WI38 (cell line): Measurements from ENCODE around the gene FRMD5.

ENCODE experiments used
- H3K4me3 ChIP-seq: 2 replicates; pipeline ENCODE4 v1.5.1; 2011; ENCODE audit warnings: low read depth, mild to moderate bottlenecking, control low read depth, low read length
- TF ChIP-seq, protein P1 (sequence below): IDR thresholded peaks from 2 replicates; pipeline ENCODE4 v1.5.1; 2012; ENCODE audit warnings: low read depth, mild to moderate bottlenecking, control low read depth, low read length

The FRMD5 gene

DNA sequence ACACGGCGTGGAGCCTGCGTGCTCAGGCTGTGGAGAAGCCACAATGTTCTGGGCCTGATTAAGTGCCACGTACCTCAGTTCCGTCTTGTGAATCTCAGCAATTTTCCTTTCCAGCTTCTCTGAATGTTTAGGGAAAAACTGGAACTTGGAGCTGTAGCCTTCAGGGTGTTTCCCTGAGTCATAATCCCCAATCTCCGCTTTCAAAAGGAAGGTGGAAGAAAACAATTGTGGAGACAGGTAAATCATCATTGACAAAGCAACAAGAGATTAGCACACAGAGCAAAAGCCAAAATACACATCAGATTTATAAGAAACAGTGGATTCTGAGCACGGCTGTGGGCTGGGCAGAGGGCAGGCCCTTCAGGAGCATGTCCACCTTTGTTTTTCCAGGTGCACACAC is 289.3 kb downstream of the FRMD5 start:
- TF ChIP-seq, protein P1, sequence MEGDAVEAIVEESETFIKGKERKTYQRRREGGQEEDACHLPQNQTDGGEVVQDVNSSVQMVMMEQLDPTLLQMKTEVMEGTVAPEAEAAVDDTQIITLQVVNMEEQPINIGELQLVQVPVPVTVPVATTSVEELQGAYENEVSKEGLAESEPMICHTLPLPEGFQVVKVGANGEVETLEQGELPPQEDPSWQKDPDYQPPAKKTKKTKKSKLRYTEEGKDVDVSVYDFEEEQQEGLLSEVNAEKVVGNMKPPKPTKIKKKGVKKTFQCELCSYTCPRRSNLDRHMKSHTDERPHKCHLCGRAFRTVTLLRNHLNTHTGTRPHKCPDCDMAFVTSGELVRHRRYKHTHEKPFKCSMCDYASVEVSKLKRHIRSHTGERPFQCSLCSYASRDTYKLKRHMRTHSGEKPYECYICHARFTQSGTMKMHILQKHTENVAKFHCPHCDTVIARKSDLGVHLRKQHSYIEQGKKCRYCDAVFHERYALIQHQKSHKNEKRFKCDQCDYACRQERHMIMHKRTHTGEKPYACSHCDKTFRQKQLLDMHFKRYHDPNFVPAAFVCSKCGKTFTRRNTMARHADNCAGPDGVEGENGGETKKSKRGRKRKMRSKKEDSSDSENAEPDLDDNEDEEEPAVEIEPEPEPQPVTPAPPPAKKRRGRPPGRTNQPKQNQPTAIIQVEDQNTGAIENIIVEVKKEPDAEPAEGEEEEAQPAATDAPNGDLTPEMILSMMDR, result no peak

DNA sequence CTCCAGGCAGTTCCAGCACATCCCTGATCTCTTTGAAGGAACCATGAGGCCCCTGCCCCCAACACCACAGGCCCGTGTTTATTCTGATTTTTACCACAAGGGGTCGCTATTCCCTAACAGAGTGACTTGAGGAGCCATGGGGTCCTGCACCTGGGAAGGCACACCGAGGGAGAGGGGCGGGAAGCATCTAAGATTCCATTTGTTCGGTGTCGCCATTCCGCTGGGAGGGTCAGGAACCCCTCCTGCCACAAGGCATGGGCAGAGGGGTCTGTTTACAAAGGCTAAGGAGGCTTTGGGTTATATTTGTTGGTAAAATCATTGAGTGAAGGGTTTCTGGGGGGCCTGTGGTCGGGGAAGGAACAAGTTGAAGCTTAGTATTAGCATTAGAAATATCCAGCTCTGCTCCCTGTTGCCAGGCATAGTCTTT is 291.2 kb downstream of the FRMD5 start:
- TF ChIP-seq, protein P1, result peak; percentile 70; the same call in 1 of the 2 replicates
- H3K4me3 ChIP-seq, result no peak overlapping the region

More for the DNA sequence above, 289.3 kb downstream of the FRMD5 start:
- no peak overlapping the region for H3K4me3 ChIP-seq

DNA sequence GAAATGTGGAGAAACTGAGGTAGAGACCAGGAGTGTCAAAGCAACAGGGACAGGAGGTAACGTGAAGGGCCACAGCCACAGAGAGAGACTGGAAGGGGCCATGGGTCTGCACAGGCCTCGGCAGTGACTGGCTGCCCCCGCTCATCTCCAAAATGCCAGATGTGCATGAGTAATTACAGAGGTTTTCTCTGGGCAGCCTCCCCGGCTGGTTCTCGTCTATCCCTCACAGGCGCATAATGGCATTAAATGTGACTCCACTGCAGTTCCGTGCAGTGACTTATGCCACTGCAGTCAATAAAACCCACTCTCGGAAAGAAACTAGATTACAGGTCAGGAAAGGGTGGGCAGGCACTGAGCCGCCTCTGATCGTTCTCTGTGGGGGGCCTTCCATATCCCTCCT is 293.6 kb downstream of the FRMD5 start:
- TF ChIP-seq, protein P1, result no peak
- H3K4me3 ChIP-seq, result no peak overlapping the region

DNA sequence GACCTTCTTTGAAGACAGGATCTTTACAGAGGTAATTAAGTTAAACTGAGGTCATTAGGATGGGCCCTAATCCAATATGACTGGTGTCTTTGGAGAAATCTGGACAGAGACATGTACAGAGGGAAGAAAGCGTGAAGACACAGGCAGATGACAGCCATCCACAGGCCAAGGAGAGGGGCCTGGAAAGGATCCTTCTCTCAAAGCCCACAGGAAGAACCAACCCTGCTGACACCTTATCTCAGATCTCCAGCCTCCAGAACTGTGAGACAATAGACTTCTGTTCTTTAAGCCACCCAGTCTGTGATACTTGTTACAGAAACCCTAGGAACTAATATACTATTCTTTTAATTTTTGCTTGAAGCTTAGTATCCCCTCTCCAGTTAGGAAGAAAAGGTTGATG is 294.1 kb downstream of the FRMD5 start:
- TF ChIP-seq, protein P1, result no peak
- no peak overlapping the region for H3K4me3 ChIP-seq

DNA sequence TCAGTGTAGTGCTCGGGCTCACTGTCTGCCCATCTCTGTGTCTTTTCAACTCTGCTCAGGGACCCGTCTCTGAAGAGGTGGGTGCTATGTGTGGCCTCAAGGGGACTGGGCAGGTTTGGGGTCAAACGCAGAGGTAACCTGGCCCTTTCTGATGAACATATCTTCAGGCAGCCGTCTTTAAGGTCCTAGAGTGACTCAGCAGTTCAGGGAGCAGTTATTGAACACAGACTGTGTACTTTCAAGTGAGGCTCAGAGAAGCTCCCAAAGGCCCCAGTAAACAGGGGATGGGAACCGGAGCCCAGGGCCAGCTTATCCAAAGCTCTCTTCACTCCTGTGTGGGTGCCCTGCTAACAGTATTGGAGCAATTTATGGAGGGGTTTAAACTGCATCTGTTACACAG is 295.1 kb downstream of the FRMD5 start:
- H3K4me3 ChIP-seq, result no peak overlapping the region
- TF ChIP-seq, protein P1, result no peak

DNA sequence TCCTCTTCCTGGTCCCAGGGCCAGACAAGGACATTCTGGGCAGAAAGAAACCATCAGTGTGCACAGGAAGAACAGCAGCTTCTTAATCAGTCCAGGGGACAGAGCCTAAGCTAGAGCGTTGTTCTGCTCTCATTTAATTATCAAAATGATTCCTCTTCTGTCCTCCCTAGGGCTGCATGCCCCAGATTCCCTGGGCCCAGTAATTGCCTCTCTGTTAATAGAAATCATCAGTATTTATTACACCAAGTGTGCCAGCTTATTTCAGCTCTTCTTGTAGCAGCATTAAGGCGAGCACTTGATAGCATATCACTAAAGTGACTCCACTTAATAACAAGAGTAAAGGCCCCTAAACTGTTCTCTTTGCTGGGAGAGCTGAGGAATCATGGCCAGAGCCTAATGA is 296.2 kb downstream of the FRMD5 start:
- TF ChIP-seq, protein P1, result no peak
- H3K4me3 ChIP-seq, result no peak overlapping the region

DNA sequence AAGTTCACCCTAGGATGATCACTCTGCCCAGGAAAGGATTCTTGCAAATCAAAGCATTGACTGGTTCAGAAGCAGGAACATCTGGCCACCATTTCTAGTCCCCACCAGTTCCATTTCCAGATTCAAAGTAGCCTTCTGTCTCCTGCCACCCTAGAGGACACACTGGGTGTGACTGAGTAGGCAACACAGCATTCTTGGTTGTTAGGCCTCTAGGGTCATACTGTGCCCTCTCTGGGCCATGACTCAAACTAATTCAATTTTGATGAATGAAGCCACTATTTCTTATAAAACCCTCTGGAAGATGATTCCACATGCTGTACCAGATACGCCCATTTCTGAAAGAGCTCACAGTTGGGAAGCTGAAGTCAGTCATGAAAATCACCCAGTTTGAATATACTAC is 298.5 kb downstream of the FRMD5 start:
- TF ChIP-seq, protein P1, result no peak
- H3K4me3 ChIP-seq, result no peak overlapping the region
